Measurements from ENCODE around the gene RPS6KA2. TPM values are rescaled to one million over a fixed set of nuclear protein-coding genes. Genes with fewer than 3 reads are reported as not detected.

The RPS6KA2 gene
- total and polyA plus RNA-seq, 2 donors (not counting 1 experiment from before 2014, with no cell fraction given): 2.2 to 16.0 TPM

- Histone ChIP-seq H3K9ac (ENCODE audit: low read length) (peak overlapping the region; percentile 40), H3K36me3 (replicated peaks in 1 of 2; ENCODE audit: control extremely low read depth in 1 of 2, control insufficient read depth in 1 of 2, extremely low read depth in 1 of 2, insufficient read depth in 2 of 2, low read length in 1 of 2) (no peaks in the 10 kb centered on the region), H4K20me1 (ENCODE audit: control insufficient read depth, insufficient read depth, low read length, poor library complexity, severe bottlenecking) (no peaks in the 10 kb centered on the region), H2AFZ (ENCODE audit: insufficient read depth, low read depth, low read length, poor library complexity, severe bottlenecking) (peak overlapping the region; percentile 30), H3K27ac (ENCODE audit: low read length in 2 of 2) (peak overlapping the region; percentile 48 to 60), H3K79me2 (ENCODE audit: control insufficient read depth, insufficient read depth, low read length) (no peaks in the 10 kb centered on the region), H3K27me3 (replicated peaks in 1 of 4; ENCODE audit: control extremely low read depth in 1 of 4, control insufficient read depth in 3 of 4, insufficient read depth in 4 of 4, low read length in 3 of 4) (no peaks in the 10 kb centered on the region), H3K4me2 (replicated peaks; ENCODE audit: low read depth, low read length, poor library complexity, severe bottlenecking) (peak overlapping the region; percentile 73), H3K4me1 (ENCODE audit: control insufficient read depth in 2 of 2, insufficient read depth in 2 of 2, low read length in 2 of 2) (peaks cover 38 to 46% of the 10 kb centered on the region in 2 donors), H3K4me3 (ENCODE audit: control extremely low read depth in 1 of 5, extremely low read depth in 1 of 5, insufficient read depth in 1 of 5, low read depth in 2 of 5, low read length in 4 of 5) (peak overlapping the region in 1 of 5 experiments; percentile 34), H3K9me3 (ENCODE audit: control extremely low read depth in 1 of 3, control insufficient read depth in 2 of 3, insufficient read depth in 1 of 3, low read length in 2 of 3) (peaks cover 0 to 3% (median 0%) of the 10 kb centered on the region in 3 donors)
- ChIA-PET POLR2A (interaction anchor here (1.0 to 1.2 kb wide), 2 partner anchors 37 to 38 kb away, joined by 4 to 7 read pairs; partner anchors contain the start of gene RPS6KA2), CTCF (interaction anchor here (1.2 to 1.9 kb wide), 5 partner anchors 37 to 401 kb away, joined by 3 to 10 read pairs (median 4); partner anchors contain the start of gene RPS6KA2)
- DNase-seq (peak; percentile 23), ATAC-seq (ENCODE audit: low read depth) (no peak)
- Mint-ChIP-seq H3K27me3 (no peaks in the 10 kb centered on the region), H3K9me3 (ENCODE audit: insufficient read depth) (no peaks in the 10 kb centered on the region), H3K4me3 (peak overlapping the region; percentile 73), H3K27ac (peak overlapping the region; percentile 90), H3K4me1 (peaks cover 43% of the 10 kb centered on the region)
- WGBS (ENCODE audit: insufficient coverage): 25% methylated on average over 2 of the region's 4 CpGs
- TF ChIP-seq EZH2 (IDR thresholded peaks at IDR 0.05; ENCODE audit: borderline replicate concordance, insufficient read depth, low read depth, low read length, poor library complexity, severe bottlenecking) (no peak), CTCF (IDR thresholded peaks at IDR 0.05) (no peak)
- intact Hi-C loops (cut with micrococcal nuclease): no loop called here
These were observed 37.7 kb downstream of the RPS6KA2 start for GRCh38 chr6:166589337-166589731.

GRCh38 chr6:166588691-166589336, 38.2 kb downstream of the RPS6KA2 start:
- CTCF ChIA-PET: interaction anchor here (1.2 to 1.9 kb wide), 6 partner anchors 38 to 401 kb away, joined by 3 to 10 read pairs (median 4); partner anchors contain the start of gene RPS6KA2
- ATAC-seq (ENCODE audit: low read depth): peak; percentile 35
- H3K4me1 ChIP-seq (ENCODE audit: control insufficient read depth in 2 of 2, insufficient read depth in 2 of 2, low read length in 2 of 2): peaks cover 38 to 46% of the 10 kb centered on the region in 2 donors
- peak overlapping the region; percentile 35 for H2AFZ ChIP-seq (ENCODE audit: insufficient read depth, low read depth, low read length, poor library complexity, severe bottlenecking)
- Mint-ChIP-seq H3K4me3 (peak overlapping the region; percentile 73), H3K27me3 (no peaks in the 10 kb centered on the region), H3K9me3 (ENCODE audit: insufficient read depth) (no peaks in the 10 kb centered on the region), H3K4me1 (peaks cover 43% of the 10 kb centered on the region), H3K27ac (peak overlapping the region; percentile 90)
- H3K27ac ChIP-seq (ENCODE audit: low read length in 2 of 2): peak overlapping the region; percentile 48 to 60
- peak; percentile 33 for DNase-seq
- POLR2A ChIA-PET: interaction anchor here (0.6 to 1.9 kb wide), 5 partner anchors 38 to 156 kb away, joined by 3 to 7 read pairs (median 5); partner anchors contain the start of gene RPS6KA2
- peak overlapping the region; percentile 40 for H3K9ac ChIP-seq (ENCODE audit: low read length)
- no peaks in the 10 kb centered on the region for H3K79me2 ChIP-seq (ENCODE audit: control insufficient read depth, insufficient read depth, low read length)
- WGBS (ENCODE audit: insufficient coverage): 16% methylated on average over 9 of the region's 11 CpGs
- peak overlapping the region; percentile 73 for H3K4me2 ChIP-seq (replicated peaks; ENCODE audit: low read depth, low read length, poor library complexity, severe bottlenecking)
- peak overlapping the region in 2 of 5 experiments; percentile 17 to 34 for H3K4me3 ChIP-seq (ENCODE audit: control extremely low read depth in 1 of 5, extremely low read depth in 1 of 5, insufficient read depth in 1 of 5, low read depth in 2 of 5, low read length in 4 of 5)
- H4K20me1 ChIP-seq (ENCODE audit: control insufficient read depth, insufficient read depth, low read length, poor library complexity, severe bottlenecking): no peaks in the 10 kb centered on the region
- H3K36me3 ChIP-seq (replicated peaks in 1 of 2; ENCODE audit: control extremely low read depth in 1 of 2, control insufficient read depth in 1 of 2, extremely low read depth in 1 of 2, insufficient read depth in 2 of 2, low read length in 1 of 2): no peaks in the 10 kb centered on the region
- intact Hi-C loops (cut with micrococcal nuclease): loop anchor here (1.0 kb wide), 1 partner anchor 38 kb away; the partner anchor contains the start of gene RPS6KA2
- H3K27me3 ChIP-seq (replicated peaks in 1 of 4; ENCODE audit: control extremely low read depth in 1 of 4, control insufficient read depth in 3 of 4, insufficient read depth in 4 of 4, low read length in 3 of 4): no peaks in the 10 kb centered on the region
- TF ChIP-seq EZH2 (IDR thresholded peaks at IDR 0.05; ENCODE audit: borderline replicate concordance, insufficient read depth, low read depth, low read length, poor library complexity, severe bottlenecking) (no peak), CTCF (IDR thresholded peaks at IDR 0.05) (no peak)
- H3K9me3 ChIP-seq (ENCODE audit: control extremely low read depth in 1 of 3, control insufficient read depth in 2 of 3, insufficient read depth in 1 of 3, low read length in 2 of 3): peaks cover 0 to 3% (median 0%) of the 10 kb centered on the region in 3 donors

Measured in B cell (primary cell).